GM19395 (cell line): ENCODE data around the gene NBEA.

Experiments used
- ATAC-seq: cut with Tn5 transposase; IDR thresholded peaks from one replicate; pipeline ENCODE4 v1.9.1; 2021; ENCODE audit warnings: mild to moderate bottlenecking, moderate library complexity; ENCODE audit not compliant: unreplicated experiment

NBEA gene

DNA sequence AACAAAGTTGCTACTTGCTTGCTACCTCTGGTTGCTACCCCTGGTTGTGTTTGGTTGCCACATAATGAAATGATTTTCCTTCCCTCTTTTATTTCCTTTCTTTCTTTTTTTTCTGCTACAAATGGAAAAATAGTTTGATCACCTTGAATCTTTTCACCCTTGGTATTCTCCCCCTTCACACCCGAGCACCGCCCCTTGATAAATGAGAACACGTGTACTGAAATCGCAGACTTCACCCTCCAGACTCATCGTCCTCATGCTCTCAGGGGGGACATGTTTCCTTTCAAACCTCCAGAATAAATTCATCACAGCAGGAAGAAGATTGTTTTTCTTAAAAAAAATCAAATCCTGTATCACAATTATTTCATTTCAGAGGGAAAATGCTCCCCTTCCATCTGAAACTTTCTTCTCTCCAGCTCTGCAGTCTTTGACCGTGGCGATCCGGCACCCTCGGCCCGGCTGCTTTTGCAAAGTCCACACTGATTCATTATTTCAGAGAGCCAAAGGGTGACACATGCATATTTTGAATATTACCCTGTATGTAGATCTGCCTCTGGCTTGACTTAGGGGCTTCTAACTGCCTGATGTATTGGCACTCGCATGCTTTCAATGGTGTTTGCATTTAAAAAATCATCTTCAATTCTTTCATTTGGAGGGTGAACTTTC is 757.0 kb downstream of the NBEA start:
- ATAC-seq, result no peak

GRCh38 chr13:35699825-35700510 is 757.9 kb downstream of the NBEA start:
- ATAC-seq, result no peak

GRCh38 chr13:35700671-35701070 is 758.6 kb downstream of the NBEA start:
- no peak for ATAC-seq

DNA sequence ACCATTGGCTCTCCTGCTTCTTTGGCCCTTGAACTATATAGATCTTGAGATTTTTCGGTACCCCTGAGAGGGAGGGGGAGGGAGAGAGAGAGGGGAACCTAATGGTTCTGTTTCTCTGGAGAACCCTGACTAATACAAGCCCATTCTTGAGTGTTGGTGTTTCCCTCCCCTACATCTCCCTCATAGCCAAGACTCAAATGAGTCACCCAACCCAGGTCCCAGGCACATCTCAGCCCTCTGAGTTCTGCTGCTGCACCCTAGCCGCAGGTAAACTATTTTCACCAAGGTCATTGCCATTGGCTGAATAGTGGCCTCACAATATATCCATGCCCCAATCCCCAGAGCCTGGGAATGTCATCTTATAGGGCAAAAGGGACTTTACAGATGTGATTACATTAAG is 760.2 kb downstream of the NBEA start:
- ATAC-seq, result no peak

- ATAC-seq, result no peak
These were observed 761.0 kb downstream of the NBEA start for GRCh38 chr13:35703061-35703460.

GRCh38 chr13:35704331-35704730 is 762.3 kb downstream of the NBEA start:
- ATAC-seq, result no peak

GRCh38 chr13:35706281-35706680 is 764.2 kb downstream of the NBEA start:
- ATAC-seq, result no peak

DNA sequence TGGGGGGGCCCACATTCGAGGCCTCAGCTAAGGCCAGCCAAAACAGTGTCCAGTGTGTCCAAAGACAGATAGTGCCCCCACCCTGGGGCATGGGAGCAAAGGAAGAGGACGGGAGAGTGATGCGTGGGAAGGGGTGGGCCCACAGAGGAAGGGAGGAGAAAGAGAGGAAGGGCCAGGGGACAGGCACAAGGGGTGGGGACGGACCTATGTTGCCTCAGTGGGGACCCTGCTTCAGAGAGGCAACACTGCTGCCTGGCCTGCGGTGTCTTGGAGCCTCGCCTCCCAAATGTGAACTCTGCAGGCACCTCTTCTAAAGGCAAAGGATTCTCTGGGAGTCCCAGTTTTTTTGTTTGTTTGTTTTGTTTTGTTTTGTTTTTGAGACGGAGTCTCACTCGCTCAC is 764.7 kb downstream of the NBEA start:
- ATAC-seq, result no peak

GRCh38 chr13:35711909-35712308 is 769.8 kb downstream of the NBEA start:
- ATAC-seq, result no peak

GRCh38 chr13:35712907-35713761 is 771.1 kb downstream of the NBEA start:
- no peak for ATAC-seq

DNA sequence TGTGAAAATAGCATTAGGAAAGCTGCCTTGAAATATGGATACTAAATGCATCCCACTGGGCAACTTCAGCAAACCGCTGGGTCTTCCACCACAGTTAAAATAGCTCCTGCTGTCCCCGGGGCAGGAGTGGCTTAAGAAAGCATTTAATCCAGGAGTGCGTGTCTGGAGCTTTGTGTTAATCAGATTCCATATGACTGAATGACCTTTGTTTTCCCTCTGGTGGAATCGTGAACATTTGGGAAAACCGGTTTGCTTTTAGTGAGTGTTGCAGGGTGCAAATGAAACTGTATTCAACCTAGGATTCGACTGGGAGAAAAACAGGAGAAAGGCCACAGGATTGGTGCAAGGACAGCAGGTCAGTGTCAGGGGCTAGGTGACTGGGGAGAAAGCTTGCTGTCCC is 772.1 kb downstream of the NBEA start:
- ATAC-seq, result no peak

DNA sequence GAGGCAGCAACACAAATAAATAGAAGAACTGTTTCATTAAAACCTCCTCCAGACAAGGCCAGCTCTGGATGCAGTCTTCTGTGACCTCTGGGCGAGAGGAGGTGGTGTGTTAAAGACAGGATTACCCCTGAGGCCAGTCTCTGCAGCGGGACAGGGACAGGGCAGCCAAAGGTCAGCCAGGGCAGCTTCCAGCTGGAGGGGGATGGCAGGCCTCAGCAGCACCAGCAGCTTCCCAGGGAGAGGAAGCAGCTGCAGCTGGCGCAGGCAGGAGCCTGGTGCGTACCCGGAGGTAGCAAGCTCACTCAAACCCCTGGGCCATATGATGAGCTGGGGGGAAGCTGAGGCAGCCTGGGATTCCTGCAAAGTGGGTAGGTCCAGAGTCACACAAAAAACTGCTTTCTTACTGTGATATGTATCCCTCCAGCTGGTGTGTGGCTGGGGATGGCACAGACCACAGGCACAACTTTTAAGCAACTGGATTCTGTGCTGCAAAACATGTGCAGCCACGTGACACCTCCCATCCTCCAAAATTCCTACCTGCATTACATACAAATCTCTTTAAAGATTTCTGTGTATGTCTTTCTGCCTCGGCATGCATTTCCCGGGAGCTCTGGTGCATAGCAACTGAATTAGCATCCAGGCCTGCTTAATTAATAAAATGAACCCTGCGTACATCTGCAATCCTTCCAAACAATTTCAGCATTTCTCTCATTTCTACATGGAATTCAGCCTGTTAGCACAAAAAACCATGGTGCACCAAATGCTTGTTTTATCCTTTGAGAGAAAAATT is 772.7 kb downstream of the NBEA start:
- no peak for ATAC-seq

DNA sequence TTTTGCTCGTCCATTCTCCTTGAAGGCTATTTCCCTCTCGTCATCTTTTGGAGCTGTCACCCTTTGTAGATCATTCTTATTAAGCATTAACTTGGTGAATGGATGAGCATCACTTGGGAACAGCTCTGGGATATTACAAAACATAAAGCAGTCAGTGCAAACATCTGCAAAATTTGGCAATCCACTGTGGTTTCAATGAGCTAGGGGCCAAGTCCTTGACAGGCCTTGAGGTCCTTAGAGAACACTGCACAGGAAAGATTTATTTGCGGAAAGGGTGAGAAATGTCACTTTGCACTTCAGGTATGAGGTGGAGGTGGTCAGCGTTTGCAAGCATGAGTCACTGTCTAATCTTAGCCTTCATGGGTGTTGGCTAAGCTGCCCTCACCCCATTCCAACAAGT is 774.1 kb downstream of the NBEA start:
- ATAC-seq, result no peak

DNA sequence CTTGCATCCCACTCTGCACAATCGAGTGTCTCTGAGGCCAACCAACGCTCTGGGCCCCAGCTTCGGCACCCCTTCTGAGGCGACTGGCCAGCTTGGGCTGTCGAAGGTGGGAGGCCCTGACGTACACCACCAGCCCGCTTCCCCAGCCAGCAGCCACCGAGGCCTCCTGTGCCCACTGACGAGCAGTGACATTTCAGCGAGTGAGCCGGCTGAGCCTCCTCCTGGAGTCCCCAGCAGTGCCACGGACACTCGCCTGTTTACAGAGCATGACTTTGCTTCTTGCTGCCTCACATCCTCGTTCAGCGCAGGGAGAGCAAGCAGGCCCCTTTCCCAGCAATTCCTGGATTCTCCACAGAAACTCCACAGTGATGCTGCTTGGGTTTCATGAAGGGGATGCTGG is 774.7 kb downstream of the NBEA start:
- ATAC-seq, result no peak

- no peak for ATAC-seq
These were observed 776.0 kb downstream of the NBEA start for GRCh38 chr13:35718084-35718483.

DNA sequence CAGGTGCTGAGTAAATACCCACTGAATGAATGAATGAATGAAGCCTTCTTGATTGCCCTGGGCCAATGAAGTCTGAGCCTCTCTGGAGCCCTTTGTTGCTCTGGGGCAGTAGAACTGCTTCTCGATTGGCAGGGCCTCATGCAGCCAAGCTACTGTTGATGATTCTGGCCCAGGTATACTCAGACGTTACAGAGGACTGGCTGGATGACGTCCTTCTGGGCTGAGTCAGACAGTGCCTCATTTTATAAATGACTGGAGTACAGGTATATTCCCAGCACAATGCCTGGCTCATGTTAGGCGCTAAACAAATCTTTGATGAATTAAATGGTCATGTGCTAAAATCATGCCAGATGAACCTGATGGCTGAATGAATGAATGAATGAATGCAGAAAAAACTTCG is 778.2 kb downstream of the NBEA start:
- no peak for ATAC-seq

- peak; percentile 78 for ATAC-seq
These were observed 778.9 kb downstream of the NBEA start for GRCh38 chr13:35720690-35721554.
